ENCODE results near the gene RPRD2. TPM values are rescaled to one million over a fixed set of nuclear protein-coding genes. Genes with fewer than 3 reads are reported as not detected.

Gene RPRD2
- total RNA-seq, 1 donor from 2014 or later = 26.0 TPM

- DNase-seq (ENCODE audit: low read depth) (no peak), FAIRE-seq (no peak)
- Histone ChIP-seq H4K20me1 (ENCODE audit: insufficient read depth, low read length) (peaks cover 24% of the 10 kb centered on the region), H2AFZ (ENCODE audit: low read depth, low read length) (no peak overlapping the region), H3K27ac (ENCODE audit: low read depth, low read length) (no peak overlapping the region), H3K4me2 (ENCODE audit: low read length) (no peak overlapping the region), H3K9me3 (ENCODE audit: insufficient read depth, low read depth, low read length) (no peaks in the 10 kb centered on the region), H3K4me1 (ENCODE audit: insufficient read depth, low read length) (no peaks in the 10 kb centered on the region), H3K79me2 (ENCODE audit: insufficient read depth, low read length) (peaks cover 26% of the 10 kb centered on the region), H3K36me3 (ENCODE audit: insufficient read depth, low read length) (peaks cover 2% of the 10 kb centered on the region), H3K27me3 (ENCODE audit: insufficient read depth, low read length) (no peaks in the 10 kb centered on the region), H3K4me3 (ENCODE audit: insufficient read depth, low read depth, low read length) (no peak overlapping the region), H3K9ac (ENCODE audit: low read length) (no peak overlapping the region)
- Mint-ChIP-seq H3K4me3 (ENCODE audit: unreplicated experiment) (no peak overlapping the region), H3K27ac (ENCODE audit: unreplicated experiment) (no peak overlapping the region), H3K27me3 (ENCODE audit: low read depth, unreplicated experiment) (no peaks in the 10 kb centered on the region), H3K4me1 (ENCODE audit: low read depth, unreplicated experiment) (peaks cover 1% of the 10 kb centered on the region), H3K9me3 (ENCODE audit: unreplicated experiment) (no peaks in the 10 kb centered on the region), H3K36me3 (ENCODE audit: low read depth, unreplicated experiment) (no peaks in the 10 kb centered on the region)
- TF ChIP-seq EZH2 (IDR thresholded peaks at IDR 0.05; ENCODE audit: insufficient read depth, low read length) (no peak), CTCF (IDR thresholded peaks at IDR 0.05; ENCODE audit: insufficient read depth, low read depth, low read length) (no peak)
Observed at GRCh38 chr1:150415800-150416199, 51.9 kb downstream of the RPRD2 start.

- H3K4me2 ChIP-seq (ENCODE audit: low read length) = no peak overlapping the region
- H2AFZ ChIP-seq (ENCODE audit: low read depth, low read length) = no peak overlapping the region
- peaks cover 2% of the 10 kb centered on the region for H3K36me3 ChIP-seq (ENCODE audit: insufficient read depth, low read length)
- H3K79me2 ChIP-seq (ENCODE audit: insufficient read depth, low read length) = peaks cover 5% of the 10 kb centered on the region
- no peaks in the 10 kb centered on the region for H3K9me3 ChIP-seq (ENCODE audit: insufficient read depth, low read depth, low read length)
- H3K4me1 ChIP-seq (ENCODE audit: insufficient read depth, low read length) = no peaks in the 10 kb centered on the region
- FAIRE-seq (no peak), DNase-seq (ENCODE audit: low read depth) (peak; percentile 40)
- no peaks in the 10 kb centered on the region for H3K27me3 ChIP-seq (ENCODE audit: insufficient read depth, low read length)
- no peak overlapping the region for H3K9ac ChIP-seq (ENCODE audit: low read length)
- Mint-ChIP-seq H3K36me3 (ENCODE audit: low read depth, unreplicated experiment) (no peaks in the 10 kb centered on the region), H3K4me3 (ENCODE audit: unreplicated experiment) (no peak overlapping the region), H3K27ac (ENCODE audit: unreplicated experiment) (no peak overlapping the region), H3K4me1 (ENCODE audit: low read depth, unreplicated experiment) (no peaks in the 10 kb centered on the region), H3K9me3 (ENCODE audit: unreplicated experiment) (no peaks in the 10 kb centered on the region), H3K27me3 (ENCODE audit: low read depth, unreplicated experiment) (no peaks in the 10 kb centered on the region)
- no peak overlapping the region for H3K4me3 ChIP-seq (ENCODE audit: insufficient read depth, low read depth, low read length)
- H3K27ac ChIP-seq (ENCODE audit: low read depth, low read length) = no peak overlapping the region
- H4K20me1 ChIP-seq (ENCODE audit: insufficient read depth, low read length) = peaks cover under 1% of the 10 kb centered on the region
- TF ChIP-seq EZH2 (IDR thresholded peaks at IDR 0.05; ENCODE audit: insufficient read depth, low read length) (no peak), CTCF (IDR thresholded peaks at IDR 0.05; ENCODE audit: insufficient read depth, low read depth, low read length) (no peak)
Observed at GRCh38 chr1:150420560-150421265, 56.8 kb downstream of the RPRD2 start.

GRCh38 chr1:150422541-150422940 lies 58.6 kb downstream of the RPRD2 start:
- Mint-ChIP-seq H3K4me1 (ENCODE audit: low read depth, unreplicated experiment) (no peaks in the 10 kb centered on the region), H3K27me3 (ENCODE audit: low read depth, unreplicated experiment) (no peaks in the 10 kb centered on the region), H3K27ac (ENCODE audit: unreplicated experiment) (no peak overlapping the region), H3K36me3 (ENCODE audit: low read depth, unreplicated experiment) (peaks cover 2% of the 10 kb centered on the region), H3K9me3 (ENCODE audit: unreplicated experiment) (no peaks in the 10 kb centered on the region), H3K4me3 (ENCODE audit: unreplicated experiment) (no peak overlapping the region)
- FAIRE-seq = no peak
- Histone ChIP-seq H3K4me2 (ENCODE audit: low read length) (no peak overlapping the region), H2AFZ (ENCODE audit: low read depth, low read length) (no peak overlapping the region), H3K9me3 (ENCODE audit: insufficient read depth, low read depth, low read length) (no peaks in the 10 kb centered on the region), H3K4me3 (ENCODE audit: insufficient read depth, low read depth, low read length) (no peak overlapping the region), H3K27ac (ENCODE audit: low read depth, low read length) (no peak overlapping the region), H3K36me3 (ENCODE audit: insufficient read depth, low read length) (peaks cover 2% of the 10 kb centered on the region), H3K79me2 (ENCODE audit: insufficient read depth, low read length) (no peaks in the 10 kb centered on the region), H3K9ac (ENCODE audit: low read length) (no peak overlapping the region), H4K20me1 (ENCODE audit: insufficient read depth, low read length) (no peaks in the 10 kb centered on the region), H3K27me3 (ENCODE audit: insufficient read depth, low read length) (no peaks in the 10 kb centered on the region), H3K4me1 (ENCODE audit: insufficient read depth, low read length) (no peaks in the 10 kb centered on the region)
- no peak for TF ChIP-seq EZH2 (IDR thresholded peaks at IDR 0.05; ENCODE audit: insufficient read depth, low read length)
- TF ChIP-seq CTCF (IDR thresholded peaks at IDR 0.05; ENCODE audit: insufficient read depth, low read depth, low read length) = no peak
- DNase-seq (ENCODE audit: low read depth) = no peak

All from astrocyte (in vitro differentiated cells and primary cell).